Fibroblast of lung (primary cell): ENCODE data around the gene CABP7.

Experiments used
- CTCF ChIP-seq, 2 donors: IDR thresholded peaks in 1 of 2; conservative IDR thresholded peaks in 1 of 2; 1 replicate in 1 of 2; 2 replicates in 1 of 2; pipeline ENCODE4 v1.5.1; 2011 to 2012; ENCODE audit warnings: low read length in 2 of 2, control low read depth in 1 of 2, inconsistent platforms in 1 of 2, low read depth in 1 of 2, mild to moderate bottlenecking in 1 of 2
- EZH2 ChIP-seq: IDR thresholded peaks from 2 replicates; pipeline ENCODE4 v1.5.1; 2012; ENCODE audit warnings: low read length, control low read depth, mild to moderate bottlenecking; ENCODE audit errors: missing control alignments

- TF ChIP-seq CTCF (conservative IDR thresholded peaks at IDR 0.05 in 1 of 2, IDR thresholded peaks at IDR 0.05 in 1 of 2; ENCODE audit: low read depth in 1 of 2, low read length in 2 of 2) (no peak), EZH2 (no peak)
Measured at GRCh38 chr22:29723766-29724165, 4.0 kb downstream of the CABP7 start.
